Upper lobe of left lung (tissue), 6 donors: Measurements from ENCODE around the gene CYB5A. TPM values are rescaled to one million over a fixed set of nuclear protein-coding genes. Genes with fewer than 3 reads are reported as not detected.
"Not testable (repeated sequence)": the region's sequence is repeated elsewhere in the genome, so short reads cannot be mapped to it uniquely, and the experiment has no call there.

Experiments
- ATAC-seq, 2 donors: fragments of 200-7000 bp; cut with Tn5 transposase; one replicate each; pipeline ENCODE4 v1.9.1; 2022; ENCODE audit warnings: mild to moderate bottlenecking in 2 of 2, moderate library complexity in 2 of 2; ENCODE audit not compliant: low FRiP score in 2 of 2
- DNase-seq, 2 donors: peaks; one replicate each; pipeline ENCODE4 v3.0.0-alpha.2; 2019 to 2020
- H3K27ac ChIP-seq, 4 donors: fragments of 200-600 bp; sonication (generic); one replicate each; pipeline ENCODE4 v1.5.1; 2016 to 2019
- H3K27me3 ChIP-seq, 4 donors: fragments of 200-600 bp; sonication (generic); one replicate each; pipeline ENCODE4 v1.5.1; 2017 to 2019
- H3K36me3 ChIP-seq, 4 donors: fragments of 200-600 bp; sonication (generic); one replicate each; pipeline ENCODE4 v1.5.1; 2016 to 2019
- H3K4me1 ChIP-seq, 4 donors: fragments of 200-600 bp; sonication (generic); one replicate each; pipeline ENCODE4 v1.5.1; 2018 to 2019
- H3K4me3 ChIP-seq, 4 donors: fragments of 200-600 bp; sonication (generic); one replicate each; pipeline ENCODE4 v1.5.1; 2017 to 2019; ENCODE audit warnings: mild to moderate bottlenecking in 2 of 4, moderate library complexity in 1 of 4
- H3K9me3 ChIP-seq, 4 donors: fragments of 200-600 bp; sonication (generic); one replicate each; pipeline ENCODE4 v1.5.1; 2018 to 2019
- EP300 ChIP-seq, 4 donors: sonication (generic); formaldehyde crosslinking; IDR thresholded peaks; one replicate each; pipeline ENCODE4 v1.5.1; 2017; ENCODE audit warnings: antibody characterized with exemption in 4 of 4, control low read depth in 2 of 4
- POLR2A ChIP-seq, 4 donors: fragments of 450-650 bp; IDR thresholded peaks; one replicate each; pipeline ENCODE4 v1.5.1; 2016 to 2017; ENCODE audit warnings: antibody characterized with exemption in 4 of 4, mild to moderate bottlenecking in 2 of 4
- POLR2AphosphoS5 ChIP-seq, 2 donors: sonication (generic); formaldehyde crosslinking; IDR thresholded peaks; one replicate each; pipeline ENCODE4 v1.5.1; 2017; ENCODE audit warnings: antibody characterized with exemption in 2 of 2
- WGBS, 2 donors: methylation state at CpG; one replicate each; pipeline ENCODE4 v1.1.5; 2017 to 2018; 5-methylcytosine and 5-hydroxymethylcytosine counted together
- total RNA-seq, 6 donors: library from RNA; depleted of rRNA in 4 of 6; stranded (reverse); fragments of >200 nt in 4 of 6; gene quantifications; one replicate each; pipeline versions ENCODE4 v1.1.0 to v1.2.1, GENCODE V29; 2016 to 2021
- TF ChIP-seq, protein P1 (sequence below), 6 experiments: fragments of 450-650 bp in 4 of 6; fragments of 200-600 bp in 2 of 6; sonication (generic) in 2 of 6; IDR thresholded peaks; one replicate each; pipeline ENCODE4 v1.5.1; 2016 to 2019; ENCODE audit warnings: antibody characterized with exemption in 6 of 6
- donor health status: DM: no; HTN: no; CAD: no; lungs with moderate emphysema.
- donor health status: DM: no; HTN: yes; CAD: no; lungs with severe emphysema.

CYB5A gene
- total RNA-seq, 6 donors from 2014 or later = 291 to 729 (median 637) TPM

DNA sequence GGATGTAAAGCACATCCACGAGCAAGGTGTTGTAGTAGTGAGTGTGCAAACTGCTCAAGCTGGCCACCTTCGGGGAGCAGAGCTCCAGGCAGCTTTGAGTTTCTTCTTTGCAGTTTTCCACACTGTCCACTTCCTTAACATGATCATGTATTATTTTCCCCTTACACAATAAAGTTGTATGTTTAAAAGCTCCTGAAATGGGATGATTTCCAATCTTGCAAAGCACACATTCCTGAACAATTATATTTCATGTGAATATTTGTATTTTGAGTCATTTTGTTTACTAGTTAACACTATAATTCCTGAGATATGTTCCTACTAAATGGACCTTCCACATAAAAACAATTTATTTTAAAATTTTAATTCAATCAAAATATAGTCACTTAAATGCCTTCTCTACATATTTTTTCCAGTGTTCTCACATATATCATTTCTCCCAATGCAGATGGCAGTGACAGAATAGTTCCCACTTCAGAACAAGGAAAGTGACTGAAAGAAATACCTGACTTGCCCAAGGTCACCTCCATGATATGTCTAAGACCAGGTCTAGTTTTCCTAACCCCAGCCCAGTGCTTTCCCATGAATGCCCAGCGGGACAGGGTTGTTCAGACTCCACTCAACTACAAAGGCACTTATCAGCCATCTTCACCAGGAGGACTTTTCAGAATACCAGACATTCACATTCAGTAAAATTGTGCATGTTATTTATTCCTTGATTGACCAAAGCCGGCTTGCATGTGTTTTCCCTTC is 5.5 kb downstream of the CYB5A start:
- Histone ChIP-seq H3K9me3 (no peaks in the 10 kb centered on the region), H3K36me3 (peaks cover 0 to 4% (median 0%) of the 10 kb centered on the region in 4 donors), H3K27ac (peak overlapping the region in 3 of 4 donors; percentile 87 to 96 (median 89)), H3K4me1 (peaks cover 61 to 86% (median 73%) of the 10 kb centered on the region in 4 donors), H3K4me3 (peak overlapping the region in 1 of 4 donors; percentile 1), H3K27me3 (no peaks in the 10 kb centered on the region)
- DNase-seq (no peak), ATAC-seq (no peak)
- WGBS, 2 donors = 56 to 63% methylated on average over 4 of the region's 4 CpGs
- TF ChIP-seq EP300 (IDR thresholded peaks at IDR 0.05) (no peak), POLR2A (IDR thresholded peaks at IDR 0.05) (no peak), POLR2AphosphoS5 (IDR thresholded peaks at IDR 0.05) (no peak)
- TF ChIP-seq, protein P1, sequence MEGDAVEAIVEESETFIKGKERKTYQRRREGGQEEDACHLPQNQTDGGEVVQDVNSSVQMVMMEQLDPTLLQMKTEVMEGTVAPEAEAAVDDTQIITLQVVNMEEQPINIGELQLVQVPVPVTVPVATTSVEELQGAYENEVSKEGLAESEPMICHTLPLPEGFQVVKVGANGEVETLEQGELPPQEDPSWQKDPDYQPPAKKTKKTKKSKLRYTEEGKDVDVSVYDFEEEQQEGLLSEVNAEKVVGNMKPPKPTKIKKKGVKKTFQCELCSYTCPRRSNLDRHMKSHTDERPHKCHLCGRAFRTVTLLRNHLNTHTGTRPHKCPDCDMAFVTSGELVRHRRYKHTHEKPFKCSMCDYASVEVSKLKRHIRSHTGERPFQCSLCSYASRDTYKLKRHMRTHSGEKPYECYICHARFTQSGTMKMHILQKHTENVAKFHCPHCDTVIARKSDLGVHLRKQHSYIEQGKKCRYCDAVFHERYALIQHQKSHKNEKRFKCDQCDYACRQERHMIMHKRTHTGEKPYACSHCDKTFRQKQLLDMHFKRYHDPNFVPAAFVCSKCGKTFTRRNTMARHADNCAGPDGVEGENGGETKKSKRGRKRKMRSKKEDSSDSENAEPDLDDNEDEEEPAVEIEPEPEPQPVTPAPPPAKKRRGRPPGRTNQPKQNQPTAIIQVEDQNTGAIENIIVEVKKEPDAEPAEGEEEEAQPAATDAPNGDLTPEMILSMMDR (IDR thresholded peaks at IDR 0.05) = no peak

DNA sequence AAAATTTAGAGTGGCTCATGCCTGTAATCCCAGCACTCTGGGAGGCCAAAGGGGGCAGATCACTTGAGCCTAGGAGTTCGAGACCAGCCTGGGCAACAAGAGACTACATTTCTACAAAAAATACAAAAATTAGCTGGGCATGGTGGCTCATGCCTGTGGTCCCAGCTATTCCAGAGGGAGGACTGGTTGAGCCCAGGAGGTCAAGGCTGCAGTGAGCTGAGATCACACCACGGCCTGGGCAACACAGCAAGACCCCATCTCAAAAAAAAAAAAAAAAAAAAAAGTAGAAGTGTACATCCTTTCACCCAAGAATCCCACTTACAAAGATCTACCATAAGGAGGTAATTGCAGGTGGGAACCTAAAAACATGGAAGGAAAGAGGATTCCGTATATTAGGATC is 6.2 kb downstream of the CYB5A start:
- not testable (repeated sequence) for ATAC-seq, H3K27me3 ChIP-seq, H3K4me3 ChIP-seq, H3K9me3 ChIP-seq, H3K36me3 ChIP-seq, DNase-seq
- Histone ChIP-seq H3K4me1 (peaks cover 64 to 86% (median 77%) of the 10 kb centered on the region in 4 donors), H3K27ac (peak overlapping the region; percentile 55 to 96 (median 88))
- WGBS, 2 donors = 80 to 88% methylated on average over 3 of the region's 3 CpGs

DNA sequence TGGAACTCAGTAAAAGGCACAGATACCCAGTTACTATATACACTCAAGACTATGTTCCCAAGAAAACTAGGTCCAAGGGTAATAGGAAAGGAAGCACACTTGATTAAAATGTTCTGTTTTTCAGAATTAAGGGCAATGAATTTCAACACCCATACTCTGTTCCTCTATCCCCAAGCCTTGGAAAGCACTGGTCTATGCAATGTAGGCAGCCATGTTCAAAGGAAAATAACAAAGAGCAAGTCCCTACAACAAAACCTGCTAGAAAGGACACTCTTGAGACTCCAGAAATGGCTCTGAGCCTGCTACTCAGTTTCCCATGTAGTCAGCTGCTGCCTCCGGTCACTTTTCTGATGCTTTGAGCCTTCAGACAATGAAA is 6.8 kb downstream of the CYB5A start:
- peaks cover 64 to 86% (median 74%) of the 10 kb centered on the region in 4 donors for H3K4me1 ChIP-seq

DNA sequence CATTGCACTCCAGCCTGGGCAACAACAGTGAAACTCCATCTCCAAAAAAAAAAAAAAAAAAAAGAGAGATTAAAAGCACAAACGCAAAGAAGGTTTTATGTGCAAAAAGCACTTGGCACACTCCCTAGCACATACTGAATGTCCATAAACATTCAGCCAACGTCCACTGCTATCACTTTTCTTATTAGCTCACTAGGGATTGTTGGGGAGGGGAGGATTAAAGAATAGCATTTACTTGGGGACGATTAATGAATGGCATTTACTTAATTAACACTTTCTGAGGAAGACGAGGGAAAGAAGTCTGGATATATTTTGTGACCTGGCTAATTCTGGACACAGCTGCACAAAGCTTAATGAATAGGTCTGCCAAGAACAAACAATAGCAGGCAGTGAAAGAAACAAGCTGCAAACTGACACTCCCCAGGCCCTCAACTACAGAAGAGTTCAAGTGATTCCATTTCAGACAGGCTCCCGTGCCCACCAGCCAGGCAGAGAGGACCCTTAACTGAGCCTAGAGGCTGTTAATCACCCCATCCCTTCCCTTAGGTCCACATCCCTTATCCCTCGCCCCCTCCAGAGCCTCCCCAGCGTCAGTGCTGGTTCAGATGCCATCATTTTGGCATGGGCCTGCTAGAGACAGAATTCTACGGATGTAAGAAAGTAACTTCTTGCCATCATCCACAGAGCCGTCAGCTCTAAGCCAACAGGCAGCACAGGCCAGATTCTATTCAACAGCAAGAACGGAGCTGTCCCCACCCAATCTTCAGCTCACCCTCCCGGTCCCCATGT is 7.4 kb downstream of the CYB5A start:
- ATAC-seq (no peak), DNase-seq (no peak)
- Histone ChIP-seq H3K27me3 (no peaks in the 10 kb centered on the region), H3K4me1 (peaks cover 64 to 84% (median 73%) of the 10 kb centered on the region in 4 donors), H3K27ac (peak overlapping the region; percentile 55 to 96 (median 88)), H3K4me3 (peak overlapping the region in 1 of 4 donors; percentile 1), H3K9me3 (no peaks in the 10 kb centered on the region), H3K36me3 (peaks cover 0 to 4% (median 0%) of the 10 kb centered on the region in 4 donors)
- 28 to 56% methylated on average over 11 of the region's 11 CpGs for WGBS, 2 donors
- TF ChIP-seq POLR2A (IDR thresholded peaks at IDR 0.05) (no peak), EP300 (IDR thresholded peaks at IDR 0.05) (no peak)
- TF ChIP-seq, protein P1 (IDR thresholded peaks at IDR 0.05) = no peak

More for the DNA sequence above, 6.8 kb downstream of the CYB5A start:
- Histone ChIP-seq H3K4me3 (peak overlapping the region in 1 of 4 donors; percentile 1), H3K27me3 (no peaks in the 10 kb centered on the region), H3K27ac (peak overlapping the region; percentile 55 to 96 (median 88)), H3K9me3 (no peaks in the 10 kb centered on the region), H3K36me3 (peaks cover 0 to 4% (median 0%) of the 10 kb centered on the region in 4 donors)
- TF ChIP-seq, protein P1 (IDR thresholded peaks at IDR 0.05) = no peak
- TF ChIP-seq POLR2AphosphoS5 (IDR thresholded peaks at IDR 0.05) = no peak
- TF ChIP-seq EP300 (IDR thresholded peaks at IDR 0.05) = no peak
- TF ChIP-seq POLR2A (IDR thresholded peaks at IDR 0.05) = no peak
- DNase-seq = no peak
- 84 to 94% methylated on average over 1 of the region's 1 CpG for WGBS, 2 donors
- ATAC-seq = no peak

DNA sequence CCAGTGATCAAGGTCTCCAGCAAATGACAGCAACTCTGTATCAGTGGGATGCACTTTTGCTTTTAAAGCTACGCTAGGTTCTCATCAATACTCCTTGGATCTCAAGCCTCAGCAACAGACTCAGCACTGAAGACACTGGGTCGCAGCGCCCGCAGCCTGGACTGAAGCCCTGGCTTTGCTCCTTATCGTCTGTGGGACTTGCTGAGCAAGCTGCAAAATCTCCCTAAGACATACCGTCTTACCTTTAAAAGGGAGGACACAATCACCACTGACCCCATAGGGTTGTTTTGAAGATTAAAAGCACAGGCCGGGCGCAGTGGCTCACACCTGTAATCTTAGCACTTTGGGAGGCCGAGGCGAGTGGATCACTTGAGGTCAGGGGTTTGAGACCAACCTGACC is 8.1 kb downstream of the CYB5A start:
- peaks cover 66 to 84% (median 76%) of the 10 kb centered on the region in 4 donors for H3K4me1 ChIP-seq
- WGBS, 2 donors = 72 to 74% methylated on average over 8 to 10 of the region's 10 CpGs
- peak overlapping the region; percentile 68 to 96 (median 88) for H3K27ac ChIP-seq
- H3K27me3 ChIP-seq = no peaks in the 10 kb centered on the region
- no peak overlapping the region for H3K4me3 ChIP-seq
- TF ChIP-seq POLR2A (IDR thresholded peaks at IDR 0.05) (no peak), POLR2AphosphoS5 (IDR thresholded peaks at IDR 0.05) (no peak)
- ATAC-seq (no peak), DNase-seq (peak in 1 of 2 donors; percentile 56)
- no peaks in the 10 kb centered on the region for H3K9me3 ChIP-seq
- peaks cover 0 to 4% (median 0%) of the 10 kb centered on the region in 4 donors for H3K36me3 ChIP-seq
